SK-N-SH (cell line): ENCODE data around the gene TRIM44. TPM values are rescaled to one million over a fixed set of nuclear protein-coding genes. Genes with fewer than 3 reads are reported as not detected.

Source experiments
- CTCF ChIA-PET: fragments of 300-600, 350-600 bp; formaldehyde crosslinking; extraction: SDS; loops from one replicate; lab custom pipeline; 2021; lab: Yijun Ruan, JAX
- POLR2A ChIA-PET: fragments of 350-600 bp; sonication (Branson Sonifier 250); formaldehyde crosslinking; extraction: SDS; loops from one replicate; lab custom pipeline; 2020; ENCODE audit warnings: antibody characterized with exemption, inconsistent platforms; lab: Yijun Ruan, JAX
- DNase-seq: peaks from one replicate; pipeline ENCODE4 v3.0.0; 2012
- H2AFZ ChIP-seq: fragments of 200-600 bp; sonication (generic); 2 replicates; pipeline ENCODE4 v1.8.1; 2016; ENCODE audit warnings: antibody characterized with exemption, mild to moderate bottlenecking, low read depth
- H3F3A ChIP-seq: fragments of 200-600 bp; sonication (generic); replicated peaks from 2 replicates; pipeline ENCODE3; 2016; ENCODE audit warnings: antibody characterized with exemption, mild to moderate bottlenecking; ENCODE audit not compliant: insufficient read depth
- H3K27ac ChIP-seq, 2 experiments: fragments of 200-500 bp in 1 of 2; fragments of 200-600 bp in 1 of 2; sonication (Bioruptor generic) in 1 of 2; sonication (generic), shearing (Covaris generic) in 1 of 2; 2 replicates each; pipeline versions ENCODE4 v1.5.1 to v1.6.1; 2014 to 2016; ENCODE audit warnings: low read depth in 2 of 2, inconsistent platforms in 1 of 2, low read length in 1 of 2, mild to moderate bottlenecking in 1 of 2, mixed read lengths in 1 of 2
- H3K27me3 ChIP-seq: fragments of 200-600 bp; sonication (generic), shearing (Covaris generic); 2 replicates; pipeline ENCODE4 v1.6.1; 2016; ENCODE audit warnings: mixed run types; ENCODE audit not compliant: insufficient read depth
- H3K36me3 ChIP-seq, 2 experiments: fragments of 200-500 bp in 1 of 2; fragments of 200-600 bp in 1 of 2; sonication (Bioruptor generic) in 1 of 2; sonication (generic) in 1 of 2; replicated peaks in 1 of 2; 2 replicates each; pipeline versions ENCODE3 to v1.5.1; 2014 to 2016; ENCODE audit warnings: low read length in 1 of 2, mild to moderate bottlenecking in 1 of 2; ENCODE audit not compliant: insufficient read depth in 2 of 2, control insufficient read depth in 1 of 2
- H3K4me1 ChIP-seq, 2 experiments: fragments of 200-500 bp in 1 of 2; fragments of 200-600 bp in 1 of 2; sonication (Bioruptor generic) in 1 of 2; sonication (generic), shearing (Covaris generic) in 1 of 2; 2 replicates each; pipeline versions ENCODE4 v1.5.1 to v1.6.1; 2014 to 2016; ENCODE audit warnings: low read depth in 1 of 2, low read length in 1 of 2, mixed run types in 1 of 2; ENCODE audit not compliant: insufficient read depth in 2 of 2, control insufficient read depth in 1 of 2
- H3K4me2 ChIP-seq: fragments of 200-600 bp; sonication (generic), shearing (Covaris generic); 2 replicates; pipeline ENCODE4 v1.6.1; 2017; ENCODE audit warnings: mixed run types
- H3K4me3 ChIP-seq, 2 experiments: fragments of 200-500 bp in 1 of 2; fragments of 200-600 bp in 1 of 2; sonication (Bioruptor generic) in 1 of 2; sonication (generic), shearing (Covaris generic) in 1 of 2; 2 replicates each; pipeline versions ENCODE4 v1.5.1 to v1.8.1; 2014 to 2016; ENCODE audit warnings: low read depth in 2 of 2, inconsistent platforms in 1 of 2, low read length in 1 of 2, mild to moderate bottlenecking in 1 of 2, mixed read lengths in 1 of 2, moderate library complexity in 1 of 2
- H3K79me2 ChIP-seq: fragments of 200-600 bp; sonication (generic); 2 replicates; pipeline ENCODE4 v1.8.1; 2017; ENCODE audit warnings: mild to moderate bottlenecking; ENCODE audit not compliant: insufficient read depth
- H3K9ac ChIP-seq: fragments of 200-600 bp; sonication (generic); 2 replicates; pipeline ENCODE4 v1.6.1; 2017; ENCODE audit warnings: mixed run types
- H3K9me2 ChIP-seq: fragments of 200-600 bp; sonication (generic); 2 replicates; pipeline ENCODE4 v1.6.1; 2017; ENCODE audit warnings: mixed run types
- H3K9me3 ChIP-seq: fragments of 200-600 bp; sonication (generic); 2 replicates; pipeline ENCODE4 v1.6.1; 2017; ENCODE audit warnings: mixed run types, mild to moderate bottlenecking, moderate library complexity
- H4K20me1 ChIP-seq: fragments of 200-600 bp; sonication (generic); 2 replicates; pipeline ENCODE4 v1.6.1; 2017; ENCODE audit warnings: mild to moderate bottlenecking, mixed run types; ENCODE audit not compliant: insufficient read depth
- EP300 ChIP-seq, 2 experiments: IDR thresholded peaks; 2 replicates each; pipeline versions ENCODE4 v1.4.0 to v1.6.1; 2012; ENCODE audit warnings: borderline replicate concordance in 1 of 2, low read depth in 1 of 2, low read length in 1 of 2
- FOXJ3 ChIP-seq: sonication (generic); formaldehyde crosslinking; IDR thresholded peaks from 2 replicates; pipeline ENCODE4 v1.5.1; 2020; ENCODE audit warnings: mild to moderate bottlenecking, missing genetic modification reagents
- JUND ChIP-seq: IDR thresholded peaks from 2 replicates; pipeline ENCODE4 v1.4.0; 2012
- MEF2A ChIP-seq: IDR thresholded peaks from 2 replicates; pipeline ENCODE4 v1.4.0; 2012; ENCODE audit warnings: low read depth, borderline replicate concordance
- MXI1 ChIP-seq: IDR thresholded peaks from 2 replicates; pipeline ENCODE4 v1.6.1; 2012; ENCODE audit warnings: mild to moderate bottlenecking, low read depth, low read length, improper control_type of control experiment
- NRF1 ChIP-seq: IDR thresholded peaks from 2 replicates; pipeline ENCODE4 v1.6.1; 2012; ENCODE audit warnings: low read depth, mild to moderate bottlenecking, low read length
- RCOR1 ChIP-seq: fragments of 150-350 bp; IDR thresholded peaks from 2 replicates; pipeline ENCODE4 v1.6.1; 2017; ENCODE audit warnings: antibody characterized with exemption, low read length
- SIN3A ChIP-seq: IDR thresholded peaks from 2 replicates; pipeline ENCODE4 v1.6.1; 2012; ENCODE audit warnings: low read depth, mild to moderate bottlenecking, low read length, moderate library complexity, borderline replicate concordance
- SMC3 ChIP-seq: IDR thresholded peaks from 2 replicates; pipeline ENCODE4 v1.6.1; 2012; ENCODE audit warnings: low read depth, low read length, improper control_type of control experiment
- WGBS: methylation state at CpG from one replicate; pipeline ENCODE4 v1.1.6; 2017; ENCODE audit warnings: low lambda C conversion rate; 5-methylcytosine and 5-hydroxymethylcytosine counted together
- polyA plus RNA-seq, 3 experiments: library from polyadenylated mRNA; depleted of rRNA; stranded (reverse); fragments of >200 nt; gene quantifications; 2 replicates each; pipeline ENCODE4 v1.2.3, GENCODE V29; 2012
- TF ChIP-seq, protein P1 (sequence below): IDR thresholded peaks from 2 replicates; pipeline ENCODE4 v1.4.0; 2012; ENCODE audit warnings: low read depth, borderline replicate concordance
- TF ChIP-seq, protein P2 (sequence below): IDR thresholded peaks from 2 replicates; pipeline ENCODE4 v1.4.0; 2012; ENCODE audit warnings: low read depth, borderline replicate concordance

TRIM44 gene
- polyA plus RNA-seq, 1 of the 3 experiments (the other 2 are of a cell fraction): 34.1 TPM

DNA sequence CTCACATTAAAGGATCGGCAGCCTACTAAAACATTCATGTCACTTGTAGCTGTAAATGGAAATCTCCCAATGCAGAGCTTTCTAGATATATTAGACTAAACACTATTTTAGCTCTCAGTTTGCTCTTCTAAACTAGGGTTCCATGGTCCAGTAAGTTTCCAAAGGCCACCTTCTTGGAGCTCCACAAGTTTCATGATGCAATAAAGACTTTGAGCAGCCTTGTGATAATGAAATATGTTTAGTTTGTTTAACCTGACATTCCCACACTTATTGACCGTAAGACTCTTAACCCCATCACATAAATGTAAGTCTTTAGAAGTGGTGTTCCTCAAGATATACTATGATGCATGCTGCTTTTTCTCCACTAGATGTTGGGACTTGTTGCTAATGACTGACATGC is 87.7 kb downstream of the TRIM44 start:
- Histone ChIP-seq H3F3A (no peaks in the 10 kb centered on the region), H3K9me3 (no peaks in the 10 kb centered on the region), H3K4me3 (no peak overlapping the region), H3K4me1 (peaks cover 0 to 14% of the 10 kb centered on the region in 2 experiments; a peak in 3 of 4 replicates), H3K9ac (no peak overlapping the region), H3K27me3 (no peaks in the 10 kb centered on the region), H2AFZ (no peak overlapping the region), H3K36me3 (peaks cover 0 to 6% of the 10 kb centered on the region in 2 experiments), H4K20me1 (no peaks in the 10 kb centered on the region), H3K4me2 (no peak overlapping the region), H3K79me2 (0 out of 2 replicates have a peak, but pooled peaks cover 2% of the 10 kb centered on the region), H3K9me2 (no peaks in the 10 kb centered on the region), H3K27ac (no peak overlapping the region)
- ChIA-PET CTCF (interaction anchor here (0.8 kb wide), 1 partner anchor 72 kb away, joined by 4 read pairs; no protein-coding TSS in a partner anchor), POLR2A (no interaction called here)
- 94% methylated on average over 2 of the region's 2 CpGs for WGBS
- DNase-seq: no peak
- TF ChIP-seq RCOR1 (no peak), MEF2A (no peak), JUND (no peak)
- TF ChIP-seq, protein P1, sequence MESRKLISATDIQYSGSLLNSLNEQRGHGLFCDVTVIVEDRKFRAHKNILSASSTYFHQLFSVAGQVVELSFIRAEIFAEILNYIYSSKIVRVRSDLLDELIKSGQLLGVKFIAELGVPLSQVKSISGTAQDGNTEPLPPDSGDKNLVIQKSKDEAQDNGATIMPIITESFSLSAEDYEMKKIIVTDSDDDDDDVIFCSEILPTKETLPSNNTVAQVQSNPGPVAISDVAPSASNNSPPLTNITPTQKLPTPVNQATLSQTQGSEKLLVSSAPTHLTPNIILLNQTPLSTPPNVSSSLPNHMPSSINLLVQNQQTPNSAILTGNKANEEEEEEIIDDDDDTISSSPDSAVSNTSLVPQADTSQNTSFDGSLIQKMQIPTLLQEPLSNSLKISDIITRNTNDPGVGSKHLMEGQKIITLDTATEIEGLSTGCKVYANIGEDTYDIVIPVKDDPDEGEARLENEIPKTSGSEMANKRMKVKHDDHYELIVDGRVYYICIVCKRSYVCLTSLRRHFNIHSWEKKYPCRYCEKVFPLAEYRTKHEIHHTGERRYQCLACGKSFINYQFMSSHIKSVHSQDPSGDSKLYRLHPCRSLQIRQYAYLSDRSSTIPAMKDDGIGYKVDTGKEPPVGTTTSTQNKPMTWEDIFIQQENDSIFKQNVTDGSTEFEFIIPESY: no peak

DNA sequence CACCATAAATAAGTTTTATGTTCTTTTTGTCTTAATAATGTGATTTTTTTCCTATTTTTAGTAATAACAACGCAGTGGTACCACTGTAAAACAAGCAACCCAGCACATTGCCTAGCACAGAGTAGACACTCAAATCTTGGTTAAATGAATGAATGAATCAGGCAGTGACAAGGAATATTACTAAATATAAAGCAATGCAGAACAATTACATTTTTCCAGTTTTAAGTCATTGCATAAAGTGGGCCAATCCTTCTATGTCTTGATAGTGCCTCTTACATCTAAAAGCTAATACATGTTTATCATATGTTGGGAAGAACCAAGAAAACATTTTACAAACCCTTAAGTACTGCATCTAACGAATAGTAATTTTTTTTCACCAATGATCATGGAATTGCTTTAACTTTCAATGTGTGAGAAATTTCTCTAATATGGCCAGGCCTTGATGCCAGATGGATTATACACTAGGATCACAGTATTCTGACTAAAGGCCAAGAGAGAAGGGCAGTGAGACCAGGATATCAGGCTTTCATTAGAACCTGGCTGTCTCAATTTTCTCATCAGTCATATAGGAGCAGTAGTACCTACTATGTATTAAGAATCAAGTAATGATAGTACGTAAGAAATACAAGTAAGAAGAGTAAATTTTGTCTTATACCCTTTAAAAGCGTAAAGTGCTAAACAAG is 88.5 kb downstream of the TRIM44 start:
- H3K27ac ChIP-seq: no peak overlapping the region; a peak in 1 of 4 replicates
- no peaks in the 10 kb centered on the region for H3K9me2 ChIP-seq
- no peaks in the 10 kb centered on the region for H3K9me3 ChIP-seq
- TF ChIP-seq SIN3A (no peak), NRF1 (no peak), EP300 (IDR thresholded peaks at IDR 0.05; ENCODE audit: borderline replicate concordance in 1 of 2, low read depth in 1 of 2, low read length in 1 of 2) (no peak), MXI1 (no peak), FOXJ3 (CRISPR knock-in tag) (no peak), SMC3 (no peak)
- TF ChIP-seq, protein P2, sequence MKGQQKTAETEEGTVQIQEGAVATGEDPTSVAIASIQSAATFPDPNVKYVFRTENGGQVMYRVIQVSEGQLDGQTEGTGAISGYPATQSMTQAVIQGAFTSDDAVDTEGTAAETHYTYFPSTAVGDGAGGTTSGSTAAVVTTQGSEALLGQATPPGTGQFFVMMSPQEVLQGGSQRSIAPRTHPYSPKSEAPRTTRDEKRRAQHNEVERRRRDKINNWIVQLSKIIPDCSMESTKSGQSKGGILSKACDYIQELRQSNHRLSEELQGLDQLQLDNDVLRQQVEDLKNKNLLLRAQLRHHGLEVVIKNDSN: no peak
- H3F3A ChIP-seq: no peaks in the 10 kb centered on the region
- H3K4me1 ChIP-seq: peaks cover 0 to 14% of the 10 kb centered on the region in 2 experiments; a peak in 3 of 4 replicates
- CTCF ChIA-PET: interaction anchor here (1.1 kb wide), 1 partner anchor 15 kb away, joined by 3 read pairs; no protein-coding TSS in a partner anchor
- no peaks in the 10 kb centered on the region for H3K27me3 ChIP-seq
- POLR2A ChIA-PET: no interaction called here
- H3K36me3 ChIP-seq: peaks cover 0 to 6% of the 10 kb centered on the region in 2 experiments
- H4K20me1 ChIP-seq: no peaks in the 10 kb centered on the region
- no peak overlapping the region for H2AFZ ChIP-seq
- H3K9ac ChIP-seq: no peak overlapping the region
- no peak overlapping the region for H3K4me3 ChIP-seq
- 0 out of 2 replicates have a peak, but pooled peaks cover 2% of the 10 kb centered on the region for H3K79me2 ChIP-seq
- WGBS: 97% methylated on average over 4 of the region's 4 CpGs
- no peak for DNase-seq
- no peak overlapping the region for H3K4me2 ChIP-seq
